Measurements from ENCODE around the gene C19orf47. TPM values are rescaled to one million over a fixed set of nuclear protein-coding genes. Genes with fewer than 3 reads are reported as not detected.

Gene C19orf47
- total RNA-seq, 1 experiment from 2014 or later, result 18.0 TPM

GRCh38 chr19:40360020-40360707 is 12.0 kb upstream of the C19orf47 start:
- Histone ChIP-seq H3K4me3 (replicated peaks in 1 of 2; ENCODE audit: low read depth in 1 of 2, low read length in 2 of 2) (no peak overlapping the region), H3K4me1 (ENCODE audit: control insufficient read depth in 1 of 2, insufficient read depth in 2 of 2, low read length in 2 of 2) (no peaks in the 10 kb centered on the region), H3K9me2 (ENCODE audit: insufficient read depth) (no peaks in the 10 kb centered on the region), H2AFZ (ENCODE audit: low read depth, low read length, poor library complexity, severe bottlenecking) (no peak overlapping the region), H3K9me3 (ENCODE audit: control insufficient read depth in 1 of 2, insufficient read depth in 1 of 2, low read depth in 1 of 2, low read length in 2 of 2) (no peaks in the 10 kb centered on the region), H3K27me3 (ENCODE audit: insufficient read depth, low read length) (no peaks in the 10 kb centered on the region), H3K4me2 (ENCODE audit: low read length) (no peak overlapping the region), H3K36me3 (ENCODE audit: control insufficient read depth in 1 of 2, insufficient read depth in 2 of 2, low read length in 2 of 2) (no peaks in the 10 kb centered on the region), H3K27ac (ENCODE audit: low read depth, low read length) (no peak overlapping the region), H3K79me2 (ENCODE audit: insufficient read depth, low read length) (no peaks in the 10 kb centered on the region; the same call in none of the 2 replicates), H4K20me1 (ENCODE audit: insufficient read depth) (no peaks in the 10 kb centered on the region), H3K9ac (ENCODE audit: low read length) (no peak overlapping the region)
- DNase-seq (ENCODE audit: low read depth, low spot score) (no peak), ATAC-seq (no peak)
- no TSS peak for BruUV-seq (replicated peaks)
- no peak for TF ChIP-seq EZH2phosphoT487 (IDR thresholded peaks at IDR 0.05; ENCODE audit: borderline replicate concordance)
- no peak for TF ChIP-seq ELF1 (IDR thresholded peaks at IDR 0.05; ENCODE audit: borderline replicate concordance, low read depth)
- TF ChIP-seq TCF7L2 (IDR thresholded peaks at IDR 0.05; ENCODE audit: borderline replicate concordance, extremely low read depth, insufficient read depth, insufficient read length), result no peak
- TF ChIP-seq YY1 (IDR thresholded peaks at IDR 0.05; ENCODE audit: extremely low read depth, insufficient replicate concordance, low read depth, low read length), result no peak
- no peak for TF ChIP-seq POLR2AphosphoS5 (IDR thresholded peaks at IDR 0.05; ENCODE audit: low read depth, low read length)
- no peak for TF ChIP-seq CTCF (IDR thresholded peaks at IDR 0.05 in 2 of 3, conservative IDR thresholded peaks at IDR 0.05 in 1 of 3; ENCODE audit: borderline replicate concordance in 1 of 3, insufficient read depth in 1 of 3, low read depth in 2 of 3, low read length in 2 of 3)
- TF ChIP-seq ZBTB33 (IDR thresholded peaks at IDR 0.05; ENCODE audit: extremely low read depth, insufficient replicate concordance, low read length), result no peak
- TF ChIP-seq FOSL1 (IDR thresholded peaks at IDR 0.05; ENCODE audit: low read depth), result no peak
- TF ChIP-seq EZH2 (IDR thresholded peaks at IDR 0.05), result no peak
- TF ChIP-seq RAD21 (IDR thresholded peaks at IDR 0.05; ENCODE audit: low read depth), result no peak
- TF ChIP-seq SIN3A (IDR thresholded peaks at IDR 0.05; ENCODE audit: low read depth), result no peak
- TF ChIP-seq CBX3 (IDR thresholded peaks at IDR 0.05; ENCODE audit: low read depth), result no peak
- TF ChIP-seq JUND (IDR thresholded peaks at IDR 0.05), result no peak
- no peak for TF ChIP-seq REST (IDR thresholded peaks at IDR 0.05; ENCODE audit: low read depth)
- no peak for TF ChIP-seq EGR1 (IDR thresholded peaks at IDR 0.05; ENCODE audit: low read depth)
- intact Hi-C loops (cut with micrococcal nuclease), result no loop called here
- CTCF ChIA-PET, result no interaction called here
- POLR2A ChIA-PET, result no interaction called here
- RAD21 ChIA-PET (ENCODE audit: low non-redundant PET in 1 of 2, low total read pairs in 2 of 2, uncharacterized antibody in 2 of 2, unreplicated experiment in 2 of 2), result no interaction called here
